ENCODE data around the gene FAS. TPM values are rescaled to one million over a fixed set of nuclear protein-coding genes. Genes with fewer than 3 reads are reported as not detected.

The FAS gene
- total RNA-seq, 2 experiments from 2014 or later: 91.1 to 96.4 TPM

- Mint-ChIP-seq H3K4me1 (no peaks in the 10 kb centered on the region), H3K27ac (no peak overlapping the region), H3K36me3 (ENCODE audit: low read depth) (no peaks in the 10 kb centered on the region), H3K27me3 (peaks cover 18% of the 10 kb centered on the region), H3K9me3 (no peaks in the 10 kb centered on the region), H3K4me3 (no peak overlapping the region)
- ChIA-PET CTCF (interaction anchor here (0.8 to 1.0 kb wide), 2 partner anchors 14 to 145 kb away, joined by 3 read pairs; no protein-coding TSS in a partner anchor), POLR2A (interaction anchor here (1.4 kb wide), 1 partner anchor 144 kb away, joined by 3 read pairs; the partner anchor contains the start of gene CH25H)
- DNase-seq: no peak
These were observed 72.3 kb downstream of the FAS start for GRCh38 chr10:89062861-89063260.

- Mint-ChIP-seq H3K9me3 (no peaks in the 10 kb centered on the region), H3K4me3 (no peak overlapping the region), H3K27me3 (peaks cover 21% of the 10 kb centered on the region), H3K4me1 (no peaks in the 10 kb centered on the region), H3K36me3 (ENCODE audit: low read depth) (no peaks in the 10 kb centered on the region), H3K27ac (no peak overlapping the region)
- POLR2A ChIA-PET: interaction anchor here (1.4 kb wide), 1 partner anchor 143 kb away, joined by 3 read pairs; the partner anchor contains the start of gene CH25H
- CTCF ChIA-PET: no interaction called here
- DNase-seq: no peak
These were observed 72.9 kb downstream of the FAS start for GRCh38 chr10:89063465-89063864.

- H3K9me3 Mint-ChIP-seq: no peaks in the 10 kb centered on the region
- H3K4me3 Mint-ChIP-seq: no peak overlapping the region
These were observed 74.2 kb downstream of the FAS start for GRCh38 chr10:89064748-89065147.

More at GRCh38 chr10:89064748-89065147, 74.2 kb downstream of the FAS start:
- H3K27me3 Mint-ChIP-seq: peaks cover 24% of the 10 kb centered on the region
- no peak overlapping the region for H3K27ac Mint-ChIP-seq
- H3K4me1 Mint-ChIP-seq: no peaks in the 10 kb centered on the region
- POLR2A ChIA-PET: no interaction called here
- no peak for DNase-seq
- CTCF ChIA-PET: no interaction called here
- no peaks in the 10 kb centered on the region for H3K36me3 Mint-ChIP-seq (ENCODE audit: low read depth)

Other genes starting within 250 kb of the FAS start
- not detected for gene LIPN, start 230.8 kb upstream of the FAS start, total RNA-seq
- not detected for gene LIPM, start 188.1 kb upstream of the FAS start, total RNA-seq
- under 1 TPM; 0.15 to 0.18 TPM for gene ANKRD22, start 139.0 kb upstream of the FAS start, total RNA-seq
- gene STAMBPL1, start 110.6 kb upstream of the FAS start, total RNA-seq: 10 to 100 TPM; 43.2 to 48.5 TPM
- gene ACTA2, start 38.0 kb upstream of the FAS start, total RNA-seq: 10 to 100 TPM; 14.7 to 15.5 TPM
- gene CH25H, start 216.5 kb downstream of the FAS start, total RNA-seq: not detected